Neural progenitor cell (in vitro differentiated cells): ENCODE results near the gene NPM1. TPM values are rescaled to one million over a fixed set of nuclear protein-coding genes. Genes with fewer than 3 reads are reported as not detected.

Source experiments
- DNase-seq: peaks from one replicate; pipeline ENCODE4 v3.0.0-alpha.2; 2016; ENCODE audit warnings: low spot score
- H2AFZ ChIP-seq: fragments of 200-600 bp; sonication (generic); replicated peaks from 2 replicates; pipeline ENCODE4 v1.6.1; 2016; ENCODE audit warnings: antibody characterized with exemption
- H3F3A ChIP-seq: fragments of 200-600 bp; sonication (generic); 2 replicates; pipeline ENCODE4 v1.6.1; 2016; ENCODE audit warnings: antibody characterized with exemption, low read depth
- H3K27ac ChIP-seq: fragments of 200-600 bp; sonication (generic); 2 replicates; pipeline ENCODE4 v1.5.1; 2016; ENCODE audit warnings: mild to moderate bottlenecking
- H3K27me3 ChIP-seq: fragments of 200-600 bp; sonication (generic); 2 replicates; pipeline ENCODE4 v1.6.1; 2016; ENCODE audit warnings: mild to moderate bottlenecking, moderate library complexity
- H3K36me3 ChIP-seq: fragments of 200-600 bp; sonication (generic); 2 replicates; pipeline ENCODE4 v1.5.1; 2016
- H3K4me1 ChIP-seq: fragments of 200-600 bp; sonication (generic); 2 replicates; pipeline ENCODE4 v1.6.1; 2016; ENCODE audit warnings: mixed run types
- H3K4me2 ChIP-seq: fragments of 200-600 bp; sonication (generic); 2 replicates; pipeline ENCODE4 v1.6.1; 2016
- H3K4me3 ChIP-seq: fragments of 200-600 bp; sonication (generic); 2 replicates; pipeline ENCODE4 v1.5.1; 2016
- H3K79me2 ChIP-seq: fragments of 200-600 bp; sonication (generic); 2 replicates; pipeline ENCODE4 v1.6.1; 2016; ENCODE audit warnings: low read depth
- H3K9ac ChIP-seq: fragments of 200-600 bp; sonication (generic); 2 replicates; pipeline ENCODE4 v1.6.1; 2016
- H3K9me3 ChIP-seq: fragments of 200-600 bp; sonication (generic); 2 replicates; pipeline ENCODE4 v1.5.1; 2016; ENCODE audit warnings: low read depth
- H4K20me1 ChIP-seq: fragments of 200-600 bp; sonication (generic); 2 replicates; pipeline ENCODE4 v1.6.1; 2016; ENCODE audit warnings: low read depth
- H3K27ac Mint-ChIP-seq: 3 replicates; pipeline ENCODE4 v1.8.0; 2021; ENCODE audit warnings: mixed read lengths
- H3K27me3 Mint-ChIP-seq: 2 replicates; pipeline ENCODE4 v1.8.0; 2022; ENCODE audit warnings: low read depth, mild to moderate bottlenecking, inconsistent platforms, moderate library complexity, mixed read lengths; ENCODE audit not compliant: insufficient read depth
- H3K36me3 Mint-ChIP-seq: 3 replicates; pipeline ENCODE4 v1.8.0; 2021; ENCODE audit warnings: mixed read lengths
- H3K4me1 Mint-ChIP-seq: 3 replicates; pipeline ENCODE4 v1.8.0; 2021; ENCODE audit warnings: mixed read lengths
- H3K4me3 Mint-ChIP-seq: 3 replicates; pipeline ENCODE4 v1.8.0; 2021; ENCODE audit warnings: mild to moderate bottlenecking, moderate library complexity, mixed read lengths
- H3K9me3 Mint-ChIP-seq: 3 replicates; pipeline ENCODE4 v1.8.0; 2020; ENCODE audit warnings: mixed read lengths
- EZH2 ChIP-seq: fragments of 200-600 bp; sonication (generic); IDR thresholded peaks from 2 replicates; pipeline ENCODE4 v1.6.1; 2017; ENCODE audit warnings: antibody characterized with exemption, mild to moderate bottlenecking, moderate library complexity
- EZH2phosphoT487 ChIP-seq: fragments of 200-600 bp; sonication (generic); IDR thresholded peaks from 2 replicates; pipeline ENCODE4 v1.6.1; 2017; ENCODE audit warnings: antibody characterized with exemption
- total RNA-seq: library from RNA; depleted of rRNA; stranded (reverse); fragments of >200 nt; gene quantifications from 2 replicates; pipeline ENCODE4 v1.2.3, GENCODE V29; 2015; ENCODE audit warnings: low replicate concordance
- TF ChIP-seq, protein P1 (sequence below): fragments of 200-600 bp; sonication (generic); IDR thresholded peaks from 2 replicates; pipeline ENCODE4 v1.5.1; 2017; ENCODE audit warnings: antibody characterized with exemption, mild to moderate bottlenecking

NPM1 gene
- total RNA-seq, 1 donor from 2014 or later = 3,685 TPM

DNA sequence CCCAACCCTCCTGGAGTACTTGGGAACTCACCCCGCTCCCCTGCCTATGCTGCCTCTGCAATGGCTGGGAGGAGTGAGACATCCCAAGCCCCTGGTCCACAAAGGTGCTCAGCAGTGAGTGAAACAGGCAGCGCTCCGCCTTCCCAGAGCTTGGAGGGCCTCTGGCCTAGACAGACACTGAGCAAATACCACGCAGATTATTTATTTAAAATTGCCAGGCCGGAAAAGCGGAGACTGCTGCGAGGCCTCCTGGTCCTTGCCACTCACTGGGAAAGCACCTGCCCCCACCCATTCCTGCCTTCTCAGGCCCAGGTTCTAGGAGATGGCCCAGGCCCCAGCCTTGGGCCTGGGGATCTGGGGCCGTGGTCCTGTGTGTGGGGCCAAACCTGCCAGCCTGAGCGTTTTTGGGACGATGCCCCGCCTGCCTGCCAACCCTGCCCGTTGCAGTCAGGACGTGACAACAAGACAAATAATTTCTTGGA, 49.2 kb downstream of the NPM1 start:
- Histone ChIP-seq H3K27ac (no peak overlapping the region), H3F3A (no peaks in the 10 kb centered on the region), H4K20me1 (no peaks in the 10 kb centered on the region), H3K4me1 (peaks cover 13% of the 10 kb centered on the region), H3K4me3 (no peak overlapping the region), H3K9me3 (no peaks in the 10 kb centered on the region), H2AFZ (no peak overlapping the region), H3K36me3 (no peaks in the 10 kb centered on the region), H3K9ac (no peak overlapping the region), H3K79me2 (no peaks in the 10 kb centered on the region), H3K27me3 (no peaks in the 10 kb centered on the region), H3K4me2 (no peak overlapping the region)
- no peaks in the 10 kb centered on the region for H3K9me3 Mint-ChIP-seq
- DNase-seq = no peak
- H3K4me3 Mint-ChIP-seq = no peak overlapping the region
- peaks cover 38% of the 10 kb centered on the region for H3K4me1 Mint-ChIP-seq
- TF ChIP-seq EZH2phosphoT487 (no peak), EZH2 (no peak)
- TF ChIP-seq, protein P1, sequence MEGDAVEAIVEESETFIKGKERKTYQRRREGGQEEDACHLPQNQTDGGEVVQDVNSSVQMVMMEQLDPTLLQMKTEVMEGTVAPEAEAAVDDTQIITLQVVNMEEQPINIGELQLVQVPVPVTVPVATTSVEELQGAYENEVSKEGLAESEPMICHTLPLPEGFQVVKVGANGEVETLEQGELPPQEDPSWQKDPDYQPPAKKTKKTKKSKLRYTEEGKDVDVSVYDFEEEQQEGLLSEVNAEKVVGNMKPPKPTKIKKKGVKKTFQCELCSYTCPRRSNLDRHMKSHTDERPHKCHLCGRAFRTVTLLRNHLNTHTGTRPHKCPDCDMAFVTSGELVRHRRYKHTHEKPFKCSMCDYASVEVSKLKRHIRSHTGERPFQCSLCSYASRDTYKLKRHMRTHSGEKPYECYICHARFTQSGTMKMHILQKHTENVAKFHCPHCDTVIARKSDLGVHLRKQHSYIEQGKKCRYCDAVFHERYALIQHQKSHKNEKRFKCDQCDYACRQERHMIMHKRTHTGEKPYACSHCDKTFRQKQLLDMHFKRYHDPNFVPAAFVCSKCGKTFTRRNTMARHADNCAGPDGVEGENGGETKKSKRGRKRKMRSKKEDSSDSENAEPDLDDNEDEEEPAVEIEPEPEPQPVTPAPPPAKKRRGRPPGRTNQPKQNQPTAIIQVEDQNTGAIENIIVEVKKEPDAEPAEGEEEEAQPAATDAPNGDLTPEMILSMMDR = no peak
- H3K27me3 Mint-ChIP-seq = peaks cover 9% of the 10 kb centered on the region
- H3K36me3 Mint-ChIP-seq = no peaks in the 10 kb centered on the region
- peak overlapping the region; percentile 72 for H3K27ac Mint-ChIP-seq

DNA sequence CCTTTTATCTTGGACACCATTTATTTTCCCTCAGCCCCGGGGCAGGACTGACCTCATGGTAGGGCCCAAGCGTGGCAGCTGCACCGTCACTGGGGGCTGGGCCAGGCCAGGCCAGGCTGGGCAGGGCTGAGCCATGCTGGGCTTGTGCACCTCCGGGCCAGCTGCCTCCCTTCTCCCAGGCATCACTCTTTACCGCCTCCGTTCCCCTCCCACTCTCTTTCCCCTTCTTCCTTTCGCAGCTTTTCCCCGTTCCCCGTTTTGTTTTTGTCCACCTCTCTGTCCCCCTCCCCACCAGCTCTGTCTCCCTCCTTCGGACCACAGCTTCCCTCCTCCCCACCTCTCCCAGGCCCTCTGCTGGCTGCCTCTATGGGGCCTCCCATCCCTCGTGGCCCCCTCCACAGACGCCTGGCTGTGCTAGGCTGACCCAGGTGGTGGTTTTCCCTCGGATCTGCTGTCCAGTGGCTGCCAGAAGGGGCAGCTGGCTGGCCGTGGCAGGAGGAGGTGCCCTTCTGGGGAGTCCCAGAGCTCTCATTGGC, 49.7 kb downstream of the NPM1 start:
- peaks cover 38% of the 10 kb centered on the region for H3K4me1 Mint-ChIP-seq
- TF ChIP-seq EZH2 = no peak
- TF ChIP-seq, protein P1 = peak; percentile 30
- H3K27me3 Mint-ChIP-seq = peaks cover 9% of the 10 kb centered on the region
- no peak overlapping the region for H3K9ac ChIP-seq
- peaks cover 17% of the 10 kb centered on the region for H3K4me1 ChIP-seq
- no peaks in the 10 kb centered on the region for H4K20me1 ChIP-seq
- H3K4me2 ChIP-seq = no peak overlapping the region
- no peaks in the 10 kb centered on the region for H3K36me3 ChIP-seq
- DNase-seq = peak; percentile 29
- H3K9me3 ChIP-seq = no peaks in the 10 kb centered on the region
- H3K9me3 Mint-ChIP-seq = no peaks in the 10 kb centered on the region
- no peak overlapping the region for H3K4me3 ChIP-seq
- H3K27ac Mint-ChIP-seq = no peak overlapping the region
- no peak overlapping the region for H3K4me3 Mint-ChIP-seq
- H3F3A ChIP-seq = no peaks in the 10 kb centered on the region
- no peaks in the 10 kb centered on the region for H3K27me3 ChIP-seq
- H2AFZ ChIP-seq = no peak overlapping the region
- H3K27ac ChIP-seq = no peak overlapping the region
- H3K79me2 ChIP-seq = no peaks in the 10 kb centered on the region
- no peaks in the 10 kb centered on the region for H3K36me3 Mint-ChIP-seq

DNA sequence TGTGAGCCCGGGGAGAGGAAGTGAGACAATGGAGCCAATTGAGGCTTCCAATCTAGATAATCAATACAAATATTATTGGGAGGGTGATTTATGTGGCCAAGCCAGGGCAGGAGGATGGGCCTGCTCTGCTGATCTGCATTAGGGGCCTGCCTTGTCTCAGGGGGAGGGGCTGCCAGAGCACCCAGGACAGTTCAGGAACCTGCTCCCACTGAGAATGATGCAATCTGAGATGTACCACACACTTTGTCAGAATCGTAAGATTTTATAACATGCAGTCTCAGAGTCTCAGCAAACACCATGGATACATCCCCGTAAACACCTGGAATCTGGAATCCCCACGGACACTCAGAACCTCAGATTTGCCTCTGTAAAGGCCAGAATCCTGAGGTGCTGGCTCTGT, 51.1 kb downstream of the NPM1 start:
- Mint-ChIP-seq H3K27me3 (peaks cover 8% of the 10 kb centered on the region), H3K9me3 (no peaks in the 10 kb centered on the region), H3K4me3 (no peak overlapping the region), H3K36me3 (no peaks in the 10 kb centered on the region), H3K27ac (peak overlapping the region; percentile 94), H3K4me1 (peaks cover 33% of the 10 kb centered on the region)
- Histone ChIP-seq H3K27ac (no peak overlapping the region), H3K4me1 (peaks cover 12% of the 10 kb centered on the region), H2AFZ (no peak overlapping the region), H3K36me3 (no peaks in the 10 kb centered on the region), H4K20me1 (no peaks in the 10 kb centered on the region), H3F3A (no peaks in the 10 kb centered on the region), H3K4me2 (no peak overlapping the region), H3K9me3 (no peaks in the 10 kb centered on the region), H3K27me3 (no peaks in the 10 kb centered on the region), H3K4me3 (no peak overlapping the region), H3K79me2 (no peaks in the 10 kb centered on the region), H3K9ac (no peak overlapping the region)
- no peak for DNase-seq
- TF ChIP-seq, protein P1 = no peak
- no peak for TF ChIP-seq EZH2phosphoT487
- TF ChIP-seq EZH2 = no peak
